Measurements from ENCODE around the gene SDK1. TPM values are rescaled to one million over a fixed set of nuclear protein-coding genes. Genes with fewer than 3 reads are reported as not detected.

Gene SDK1
- total and polyA plus RNA-seq, 2 experiments from 2014 or later: 2.1 to 10.0 TPM

DNA sequence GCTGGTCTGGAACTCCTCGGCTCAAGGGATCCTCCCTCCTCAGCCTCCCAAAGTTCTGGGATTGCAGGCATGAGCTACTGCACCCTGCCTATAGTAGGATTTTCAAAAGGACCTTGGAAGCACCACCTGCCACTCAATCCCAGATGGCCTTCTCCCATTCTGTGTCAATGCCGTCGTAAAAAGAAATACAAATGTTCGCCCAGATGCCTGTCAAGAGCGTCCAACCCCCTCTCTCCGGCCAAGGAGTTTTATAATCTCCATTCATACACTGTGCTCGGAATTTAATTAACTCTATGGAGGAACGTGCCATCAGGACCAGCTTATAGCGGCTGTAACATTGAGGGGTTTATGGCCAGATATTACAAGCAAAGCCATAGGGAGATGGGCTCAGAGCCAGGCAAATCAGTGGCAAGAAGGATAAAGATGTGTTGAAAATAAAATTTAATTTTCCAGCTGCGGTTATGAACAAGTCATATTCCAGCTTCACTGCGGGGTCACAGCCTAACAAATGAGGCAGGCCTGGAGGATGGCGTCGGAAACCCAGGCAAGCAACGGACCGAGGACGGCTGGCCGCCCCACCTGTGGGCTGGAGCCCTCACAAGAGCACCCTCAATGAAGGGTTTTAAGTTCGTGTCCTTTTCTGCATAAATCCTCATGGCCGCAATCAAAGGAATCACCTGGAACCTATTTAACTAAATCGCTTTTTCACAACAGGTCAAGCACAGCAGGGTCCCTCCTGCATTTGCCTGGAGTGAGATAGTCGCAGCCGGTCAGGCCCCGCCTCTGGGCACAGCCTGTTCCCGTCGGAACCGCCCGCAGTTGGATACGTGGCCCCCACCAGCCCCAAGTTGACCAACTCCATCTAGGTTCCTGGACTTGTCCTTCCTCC lies 1006.5 kb downstream of the SDK1 start:
- H4K20me1 ChIP-seq (replicated peaks; ENCODE audit: insufficient read depth): no peaks in the 10 kb centered on the region
- no peak overlapping the region for H2AFZ ChIP-seq
- no peaks in the 10 kb centered on the region for H3K4me1 ChIP-seq (ENCODE audit: insufficient read depth)
- no peak overlapping the region for H3K27ac ChIP-seq (ENCODE audit: low read depth)
- H3K9me3 Mint-ChIP-seq: peaks cover 86% of the 10 kb centered on the region
- H3K4me2 ChIP-seq: no peak overlapping the region
- peaks cover 9% of the 10 kb centered on the region for H3K27me3 Mint-ChIP-seq (ENCODE audit: insufficient read depth, low read depth, poor library complexity)
- DNase-seq (ENCODE audit: low spot score) (peak; percentile 43), ATAC-seq (peak; percentile 86)
- no peaks in the 10 kb centered on the region for H3K79me2 ChIP-seq (replicated peaks; ENCODE audit: insufficient read depth)
- no peaks in the 10 kb centered on the region for H3F3A ChIP-seq (replicated peaks; ENCODE audit: low read depth)
- H3K27ac Mint-ChIP-seq: no peak overlapping the region
- no peaks in the 10 kb centered on the region for H3K27me3 ChIP-seq (ENCODE audit: insufficient read depth)
- peaks cover 18% of the 10 kb centered on the region; the same call in 2 of the 3 replicates for H3K36me3 Mint-ChIP-seq (ENCODE audit: low read depth)
- H3K9me2 ChIP-seq (ENCODE audit: insufficient read depth): no peaks in the 10 kb centered on the region
- no peaks in the 10 kb centered on the region for H3K36me3 ChIP-seq (ENCODE audit: insufficient read depth)
- TF ChIP-seq REST (IDR thresholded peaks at IDR 0.05; ENCODE audit: unreplicated experiment) (no peak), EZH2phosphoT487 (IDR thresholded peaks at IDR 0.05; ENCODE audit: unreplicated experiment) (no peak), CREB1 (CRISPR knock-in tag; IDR thresholded peaks at IDR 0.05; ENCODE audit: low read depth) (no peak), ZNF331 (CRISPR knock-in tag; IDR thresholded peaks at IDR 0.05; ENCODE audit: low read depth) (no peak), ZNF114 (CRISPR knock-in tag; IDR thresholded peaks at IDR 0.05) (no peak), ZNF462 (CRISPR knock-in tag; IDR thresholded peaks at IDR 0.05) (no peak), CTCF (conservative IDR thresholded peaks at IDR 0.05; ENCODE audit: low read depth in 2 of 2) (no peak)
- TF ChIP-seq, protein P1, sequence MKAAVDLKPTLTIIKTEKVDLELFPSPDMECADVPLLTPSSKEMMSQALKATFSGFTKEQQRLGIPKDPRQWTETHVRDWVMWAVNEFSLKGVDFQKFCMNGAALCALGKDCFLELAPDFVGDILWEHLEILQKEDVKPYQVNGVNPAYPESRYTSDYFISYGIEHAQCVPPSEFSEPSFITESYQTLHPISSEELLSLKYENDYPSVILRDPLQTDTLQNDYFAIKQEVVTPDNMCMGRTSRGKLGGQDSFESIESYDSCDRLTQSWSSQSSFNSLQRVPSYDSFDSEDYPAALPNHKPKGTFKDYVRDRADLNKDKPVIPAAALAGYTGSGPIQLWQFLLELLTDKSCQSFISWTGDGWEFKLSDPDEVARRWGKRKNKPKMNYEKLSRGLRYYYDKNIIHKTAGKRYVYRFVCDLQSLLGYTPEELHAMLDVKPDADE (IDR thresholded peaks at IDR 0.05): no peak
- no peak overlapping the region for H3K4me3 ChIP-seq
- H3K4me1 Mint-ChIP-seq: no peaks in the 10 kb centered on the region; the same call in 2 of the 3 replicates
- H3K4me3 Mint-ChIP-seq: no peak overlapping the region

Data from GM23338 (cell line).